Activated CD8-positive, alpha-beta memory T cell treated with anti-CD3 and anti-CD28 coated beads, Interleukin-2, amount 10 ng/mL, durations not matched to agents 7 days and 5 days (primary cell): Measurements from ENCODE around the gene PRSS12. TPM values are rescaled to one million over a fixed set of nuclear protein-coding genes. Genes with fewer than 3 reads are reported as not detected.
"Not testable (repeated sequence)": the region's sequence is repeated elsewhere in the genome, so short reads cannot be mapped to it uniquely, and the experiment has no call there.

Experiments used
- ATAC-seq: fragments of 150-1000 bp; cut with Tn5 transposase; one replicate; pipeline ENCODE4 v1.10.0; 2021; ENCODE audit warnings: moderate library complexity
- CTCF ChIA-PET: fragments of 350-600 bp; sonication (Branson Sonifier 250); formaldehyde crosslinking; loops from one replicate; lab custom pipeline; 2021; ENCODE audit warnings: antibody characterized with exemption; lab: Charles Lee
- DNase-seq: peaks from one replicate; pipeline ENCODE4 v3.0.0-alpha.2; 2020
- H3K27ac Mint-ChIP-seq: one replicate; pipeline ENCODE4 v1.8.0; 2021; ENCODE audit warnings: mild to moderate bottlenecking, mixed read lengths
- H3K27me3 Mint-ChIP-seq: one replicate; pipeline ENCODE4 v1.8.0; 2021; ENCODE audit warnings: mixed read lengths
- H3K36me3 Mint-ChIP-seq: one replicate; pipeline ENCODE4 v1.8.0; 2021; ENCODE audit warnings: mild to moderate bottlenecking, mixed read lengths
- H3K4me1 Mint-ChIP-seq: one replicate; pipeline ENCODE4 v1.8.0; 2021; ENCODE audit warnings: mixed read lengths
- H3K4me3 Mint-ChIP-seq: one replicate; pipeline ENCODE4 v1.8.0; 2021; ENCODE audit warnings: mild to moderate bottlenecking, moderate library complexity, mixed read lengths
- H3K9me3 Mint-ChIP-seq: one replicate; pipeline ENCODE4 v1.8.0; 2022; ENCODE audit warnings: low read depth, mixed read lengths
- total RNA-seq, 2 experiments: library from RNA; stranded (reverse); gene quantifications; one replicate each; pipeline ENCODE4 v1.2.3, GENCODE V29; 2021

PRSS12 gene
- total RNA-seq, 2 experiments from 2014 or later: not detected

DNA sequence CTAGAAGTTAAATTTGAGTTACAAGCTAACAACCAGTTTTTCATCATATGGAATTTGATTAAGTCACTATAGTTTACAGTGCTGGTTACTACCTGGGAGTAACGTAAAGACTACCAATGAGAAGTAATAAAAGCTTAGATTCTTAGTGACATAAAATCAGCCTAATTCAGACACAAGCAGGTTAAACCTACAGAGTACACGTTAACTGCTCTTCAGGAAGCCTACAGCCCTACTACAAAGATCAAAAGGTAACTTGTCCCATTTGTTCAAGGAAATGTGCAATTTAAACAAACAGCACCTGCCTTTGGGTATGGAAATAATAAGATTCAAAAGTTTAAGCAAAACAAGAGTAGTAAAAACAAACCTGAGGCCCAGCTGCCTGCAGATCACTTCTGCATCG lies 21.5 kb downstream of the PRSS12 start:
- Mint-ChIP-seq H3K4me1 (no peaks in the 10 kb centered on the region), H3K36me3 (no peaks in the 10 kb centered on the region), H3K9me3 (no peaks in the 10 kb centered on the region), H3K4me3 (no peak overlapping the region), H3K27me3 (no peaks in the 10 kb centered on the region), H3K27ac (no peak overlapping the region)
- CTCF ChIA-PET: no interaction called here
- ATAC-seq (no peak), DNase-seq (no peak)

DNA sequence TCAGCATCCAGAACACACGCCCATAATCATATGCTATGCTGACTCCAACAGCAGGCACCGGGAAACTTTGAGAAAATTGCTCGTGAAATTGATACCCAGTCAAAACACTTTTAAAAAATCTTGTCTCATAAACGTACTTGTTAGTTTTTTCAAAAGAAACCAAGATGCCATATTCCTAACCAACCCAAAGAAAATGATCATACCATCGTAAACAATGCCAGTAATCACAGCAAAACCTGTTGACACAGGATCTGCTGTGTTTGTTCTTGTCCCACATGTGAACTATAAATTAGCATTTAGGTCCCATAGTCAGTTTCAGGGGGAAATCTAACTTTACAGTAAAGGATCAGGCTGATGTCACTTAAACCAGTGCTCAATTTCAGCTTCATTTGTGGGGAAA lies 23.0 kb downstream of the PRSS12 start:
- Mint-ChIP-seq H3K27ac (no peak overlapping the region), H3K36me3 (no peaks in the 10 kb centered on the region)
- ATAC-seq: no peak

DNA sequence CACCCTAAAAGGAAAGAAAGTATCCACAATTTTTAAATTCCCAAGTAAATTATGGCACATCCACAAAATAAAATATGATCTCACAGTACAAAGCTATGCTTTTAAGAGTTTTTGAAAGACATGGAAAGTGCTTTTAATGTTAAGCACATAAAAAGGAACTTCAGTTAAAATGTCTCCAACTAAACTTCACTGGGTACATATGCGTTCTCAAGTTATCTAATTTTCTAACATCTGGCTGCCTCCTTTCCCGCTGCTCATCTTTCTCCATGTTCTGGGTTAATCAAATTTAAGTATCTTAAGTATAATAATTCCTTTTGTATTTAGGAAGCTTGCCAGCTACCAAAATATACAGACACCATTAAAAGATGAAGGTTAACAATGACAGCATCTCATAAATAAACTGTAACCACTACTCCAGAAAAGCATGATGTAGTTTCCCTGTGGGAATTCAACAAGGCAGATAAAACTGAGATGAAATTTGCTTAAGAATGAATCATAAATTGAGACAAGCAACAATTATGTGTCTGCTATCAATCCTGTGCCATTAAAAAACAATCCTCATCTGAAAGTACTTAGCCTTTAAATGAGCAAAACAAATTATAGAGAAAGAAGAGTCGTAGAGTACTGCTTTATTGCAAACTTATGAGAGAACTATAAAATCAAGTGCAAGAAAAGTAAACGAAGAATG lies 25.1 kb downstream of the PRSS12 start:
- H3K9me3 Mint-ChIP-seq: no peaks in the 10 kb centered on the region
- CTCF ChIA-PET: no interaction called here

More for the DNA sequence above, 23.0 kb downstream of the PRSS12 start:
- Mint-ChIP-seq H3K4me1 (no peaks in the 10 kb centered on the region), H3K4me3 (no peak overlapping the region), H3K9me3 (no peaks in the 10 kb centered on the region), H3K27me3 (peaks cover 4% of the 10 kb centered on the region)
- no peak for DNase-seq
- CTCF ChIA-PET: no interaction called here

DNA sequence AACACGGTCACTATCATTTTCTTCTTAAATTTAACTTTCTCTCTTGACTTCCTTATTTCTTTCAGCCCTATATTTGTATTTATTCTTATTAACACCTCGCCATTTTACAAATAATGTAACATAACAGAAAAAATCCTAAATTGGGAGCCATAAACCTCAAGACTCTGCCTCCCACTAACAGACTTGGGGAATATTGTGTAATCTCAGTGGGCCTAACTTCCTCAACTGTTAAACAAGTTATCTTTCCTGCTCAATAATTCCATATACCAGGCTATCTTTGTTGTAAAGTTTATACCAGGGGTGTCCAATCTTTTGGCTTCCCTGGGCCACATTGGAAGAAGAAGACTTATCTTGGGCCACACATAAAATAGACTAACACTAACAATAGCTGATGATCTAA lies 26.2 kb downstream of the PRSS12 start:
- H3K36me3 Mint-ChIP-seq: no peaks in the 10 kb centered on the region
- ATAC-seq (no peak), DNase-seq (no peak)
- no peak overlapping the region for H3K4me3 Mint-ChIP-seq
- H3K27me3 Mint-ChIP-seq: peaks cover 12% of the 10 kb centered on the region
- H3K27ac Mint-ChIP-seq: no peak overlapping the region
- CTCF ChIA-PET: no interaction called here
- no peaks in the 10 kb centered on the region for H3K9me3 Mint-ChIP-seq
- no peaks in the 10 kb centered on the region for H3K4me1 Mint-ChIP-seq

More for the DNA sequence above, 25.1 kb downstream of the PRSS12 start:
- Mint-ChIP-seq H3K27me3 (peaks cover 12% of the 10 kb centered on the region), H3K27ac (no peak overlapping the region), H3K36me3 (no peaks in the 10 kb centered on the region), H3K4me1 (no peaks in the 10 kb centered on the region), H3K4me3 (no peak overlapping the region)
- DNase-seq: no peak
- ATAC-seq: no peak

DNA sequence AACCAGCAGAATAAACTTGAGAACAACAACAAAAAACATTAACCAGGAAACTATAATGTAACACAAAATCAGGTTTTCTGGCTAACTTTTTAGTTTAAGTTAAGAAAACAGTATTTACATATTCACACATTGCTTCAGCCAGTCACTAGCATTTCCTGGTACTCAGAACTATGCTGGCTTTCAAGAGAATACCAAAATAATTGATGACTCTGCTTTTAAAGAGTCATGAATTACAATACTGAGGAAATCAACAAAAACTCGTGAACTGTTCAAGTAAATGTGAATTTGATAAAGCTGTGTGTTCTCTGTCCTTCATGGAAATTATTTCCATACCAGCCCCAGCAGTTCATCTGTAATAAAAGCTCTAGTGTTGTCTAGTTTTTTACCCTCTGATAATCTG lies 27.4 kb downstream of the PRSS12 start:
- Mint-ChIP-seq H3K36me3 (no peaks in the 10 kb centered on the region), H3K9me3 (no peaks in the 10 kb centered on the region), H3K4me3 (no peak overlapping the region), H3K27me3 (peaks cover 20% of the 10 kb centered on the region), H3K27ac (no peak overlapping the region), H3K4me1 (no peaks in the 10 kb centered on the region)
- DNase-seq (no peak), ATAC-seq (no peak)
- CTCF ChIA-PET: no interaction called here

DNA sequence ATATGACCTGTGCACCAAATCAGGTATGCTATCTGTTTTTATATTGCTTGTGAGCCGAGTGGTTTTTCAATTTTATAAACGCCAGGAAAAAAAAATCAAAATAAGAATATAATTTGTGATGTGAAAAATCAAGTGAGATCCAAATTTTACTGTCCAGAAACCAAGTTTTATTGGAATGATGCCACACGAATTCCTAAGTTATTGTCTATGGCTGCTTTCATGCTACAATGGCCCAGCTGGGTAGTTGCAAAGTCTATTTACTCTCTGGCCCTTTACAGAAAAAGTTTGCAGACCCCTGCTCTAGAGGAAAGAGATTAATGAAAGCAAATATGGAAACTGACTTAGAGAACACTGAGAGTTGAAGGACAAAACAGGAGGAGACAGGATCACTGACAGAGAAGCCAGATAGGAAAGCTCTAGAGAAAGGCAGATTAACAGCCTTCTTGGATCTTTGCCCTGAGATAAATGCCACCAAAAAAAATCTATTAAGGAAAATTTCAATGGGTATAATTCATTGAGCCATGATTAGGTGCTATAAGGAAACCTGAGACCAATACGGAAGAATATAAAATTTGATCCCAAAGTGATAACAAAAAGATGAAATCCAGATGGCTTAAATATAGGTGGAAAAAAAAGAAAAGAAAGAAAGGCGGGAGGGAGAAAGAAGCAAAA lies 29.8 kb downstream of the PRSS12 start:
- Mint-ChIP-seq H3K27ac (no peak overlapping the region), H3K36me3 (no peaks in the 10 kb centered on the region), H3K4me3 (no peak overlapping the region), H3K9me3 (no peaks in the 10 kb centered on the region), H3K27me3 (peaks cover 25% of the 10 kb centered on the region), H3K4me1 (no peaks in the 10 kb centered on the region)
- no peak for DNase-seq
- CTCF ChIA-PET: no interaction called here
- no peak for ATAC-seq

DNA sequence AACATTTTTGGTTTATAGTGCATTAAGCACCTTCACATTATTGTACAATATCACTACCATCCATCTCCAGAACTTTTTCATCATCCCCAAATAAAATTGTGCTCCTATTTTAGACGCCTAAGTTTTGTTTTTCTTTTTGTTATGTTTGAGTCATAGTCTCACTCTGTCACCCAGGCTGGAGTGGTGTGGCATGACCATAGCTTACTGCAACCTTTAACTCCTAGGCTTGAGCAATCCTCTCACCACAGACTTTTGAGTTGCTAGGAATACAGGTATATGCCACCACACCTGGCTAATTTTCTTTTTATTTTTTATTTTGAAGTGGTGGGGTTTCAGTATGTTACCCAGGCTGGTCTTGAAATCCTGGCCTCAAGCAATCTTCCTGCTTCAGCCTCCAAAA lies 33.9 kb downstream of the PRSS12 start:
- H3K27ac Mint-ChIP-seq: no peak overlapping the region
- CTCF ChIA-PET: no interaction called here
- H3K9me3 Mint-ChIP-seq: no peaks in the 10 kb centered on the region
- no peaks in the 10 kb centered on the region for H3K36me3 Mint-ChIP-seq
- no peak for ATAC-seq
- peaks cover 19% of the 10 kb centered on the region for H3K27me3 Mint-ChIP-seq
- H3K4me3 Mint-ChIP-seq: no peak overlapping the region
- no peak for DNase-seq
- H3K4me1 Mint-ChIP-seq: no peaks in the 10 kb centered on the region

DNA sequence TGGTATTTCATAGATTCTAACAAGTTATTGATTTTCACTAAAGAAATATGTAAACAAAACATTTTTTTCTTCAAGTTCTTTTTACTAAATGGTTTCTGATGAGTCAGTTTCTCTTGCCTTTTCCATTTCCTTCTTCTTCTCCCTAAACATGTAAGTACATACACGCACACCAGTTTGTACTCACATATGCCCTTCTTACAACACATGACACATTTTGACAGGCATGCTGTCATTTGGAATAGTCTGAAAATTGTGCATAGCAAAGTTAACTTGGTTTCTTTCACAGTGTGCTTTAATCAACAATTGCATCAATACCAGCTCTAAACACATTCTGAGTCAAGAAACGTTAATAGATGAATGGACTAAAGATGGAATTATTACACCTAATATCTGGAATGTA lies 35.1 kb downstream of the PRSS12 start:
- Mint-ChIP-seq H3K27ac (no peak overlapping the region), H3K9me3 (no peaks in the 10 kb centered on the region), H3K36me3 (no peaks in the 10 kb centered on the region), H3K27me3 (peaks cover 13% of the 10 kb centered on the region), H3K4me3 (no peak overlapping the region), H3K4me1 (no peaks in the 10 kb centered on the region)
- no peak for DNase-seq
- no peak for ATAC-seq
- CTCF ChIA-PET: no interaction called here

DNA sequence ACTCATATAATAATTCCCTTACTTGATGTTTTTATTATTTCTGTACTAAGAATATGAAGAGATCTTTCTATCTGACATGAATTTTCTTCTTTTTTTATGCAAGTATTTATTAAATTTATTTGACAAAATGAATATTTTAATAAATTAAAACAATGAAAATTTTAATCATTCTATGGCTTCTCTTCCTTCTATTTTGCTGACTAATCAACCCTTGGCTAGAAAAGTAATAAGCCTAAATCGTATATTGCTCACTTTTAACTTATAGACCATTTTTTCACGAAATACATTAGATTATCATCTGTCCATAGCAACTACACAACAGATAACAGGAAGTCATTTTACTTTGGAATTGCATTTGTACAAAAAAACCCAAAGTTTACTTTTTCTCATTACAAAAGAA lies 38.6 kb downstream of the PRSS12 start:
- CTCF ChIA-PET: no interaction called here
- ATAC-seq: no peak
- H3K9me3 Mint-ChIP-seq: no peaks in the 10 kb centered on the region
- no peak for DNase-seq
- no peak overlapping the region for H3K4me3 Mint-ChIP-seq
- H3K36me3 Mint-ChIP-seq: no peaks in the 10 kb centered on the region
- H3K27me3 Mint-ChIP-seq: no peaks in the 10 kb centered on the region
- H3K4me1 Mint-ChIP-seq: no peaks in the 10 kb centered on the region
- H3K27ac Mint-ChIP-seq: no peak overlapping the region

DNA sequence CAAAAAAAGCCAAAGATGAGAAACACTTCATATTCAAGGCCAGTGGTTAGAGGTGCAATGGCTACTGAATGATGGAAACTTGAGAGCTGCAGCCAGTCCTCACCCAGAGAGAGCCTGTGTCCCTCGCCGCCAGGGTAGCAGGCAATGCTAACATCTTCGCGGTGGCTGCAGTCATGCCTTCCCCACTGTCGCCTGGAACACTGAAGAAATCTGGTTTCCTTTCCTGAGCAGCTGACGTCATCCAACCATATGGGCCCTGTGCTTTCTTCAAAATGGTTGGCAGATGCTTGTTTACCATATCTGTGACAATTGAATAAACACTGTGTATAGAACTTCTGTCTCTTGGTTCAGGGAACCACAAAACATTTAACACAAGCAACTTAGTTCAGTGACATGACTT lies 39.7 kb downstream of the PRSS12 start:
- Mint-ChIP-seq H3K27me3 (peaks cover 4% of the 10 kb centered on the region), H3K4me1 (no peaks in the 10 kb centered on the region), H3K27ac (no peak overlapping the region), H3K36me3 (no peaks in the 10 kb centered on the region), H3K4me3 (no peak overlapping the region), H3K9me3 (no peaks in the 10 kb centered on the region)
- DNase-seq: no peak
- CTCF ChIA-PET: no interaction called here
- ATAC-seq: no peak

DNA sequence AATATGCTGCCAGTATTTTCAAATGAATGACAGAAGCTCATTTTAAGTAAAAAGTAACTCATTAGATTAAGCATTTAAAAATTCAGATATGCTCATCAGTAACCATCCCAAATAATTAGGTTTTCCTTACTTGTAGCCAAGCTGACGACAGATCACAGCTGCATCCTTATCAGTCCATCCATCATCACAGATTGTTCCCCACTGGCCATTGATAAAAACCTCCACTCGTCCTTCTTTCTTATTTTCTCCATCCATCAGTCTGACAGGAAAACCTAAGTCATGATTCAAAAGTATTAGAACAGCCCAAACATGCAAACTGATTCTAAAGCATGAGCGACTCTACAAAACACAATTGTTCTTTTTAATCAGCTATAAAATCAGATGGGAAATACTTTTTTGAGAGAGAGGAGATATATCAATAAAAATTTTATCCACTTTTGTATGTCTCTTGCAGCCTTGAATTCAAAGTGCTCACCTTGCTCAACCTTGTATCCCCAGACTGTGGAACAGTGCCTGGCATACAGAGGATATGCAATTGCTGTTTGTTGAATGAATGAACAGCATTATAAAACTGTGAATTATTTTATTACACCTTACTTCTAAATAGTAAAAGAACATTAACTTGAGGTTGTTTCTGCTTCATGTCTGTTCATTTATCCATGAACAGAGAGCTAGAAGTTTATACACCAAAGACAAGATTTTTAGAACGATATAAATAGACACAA lies 44.3 kb downstream of the PRSS12 start:
- Mint-ChIP-seq H3K4me1 (no peaks in the 10 kb centered on the region), H3K27me3 (peaks cover 23% of the 10 kb centered on the region), H3K9me3 (no peaks in the 10 kb centered on the region), H3K27ac (no peak overlapping the region), H3K36me3 (no peaks in the 10 kb centered on the region), H3K4me3 (no peak overlapping the region)
- ATAC-seq (no peak), DNase-seq (no peak)
- CTCF ChIA-PET: interaction anchor here (1.4 kb wide), 1 partner anchor 45 kb away, joined by 4 read pairs; no protein-coding TSS in a partner anchor

DNA sequence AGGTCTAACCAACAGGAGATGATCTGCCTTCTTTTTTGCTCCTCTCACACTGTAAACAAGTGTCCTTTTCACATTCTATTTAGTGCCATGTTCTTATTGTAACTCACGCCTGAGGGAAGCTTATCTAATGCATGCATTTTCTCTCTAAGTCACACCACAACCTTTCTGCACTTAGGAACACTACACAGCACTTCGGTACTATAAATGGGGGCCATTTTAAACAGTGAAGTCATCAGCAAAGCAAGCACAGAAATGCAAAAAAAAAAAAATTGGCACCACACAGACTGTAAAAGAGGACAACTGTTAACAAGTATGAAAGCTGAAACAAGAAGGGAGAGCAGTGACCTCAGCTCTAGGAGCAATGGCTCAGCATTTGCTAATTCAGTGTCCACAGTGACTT lies 45.2 kb downstream of the PRSS12 start:
- H3K4me1 Mint-ChIP-seq: no peaks in the 10 kb centered on the region
- H3K27ac Mint-ChIP-seq: no peak overlapping the region
- H3K4me3 Mint-ChIP-seq: no peak overlapping the region
- H3K27me3 Mint-ChIP-seq: peaks cover 28% of the 10 kb centered on the region
- ATAC-seq: no peak
- no peaks in the 10 kb centered on the region for H3K36me3 Mint-ChIP-seq
- CTCF ChIA-PET: interaction anchor here (1.4 kb wide), 1 partner anchor 46 kb away, joined by 4 read pairs; no protein-coding TSS in a partner anchor
- DNase-seq: no peak
- H3K9me3 Mint-ChIP-seq: no peaks in the 10 kb centered on the region

DNA sequence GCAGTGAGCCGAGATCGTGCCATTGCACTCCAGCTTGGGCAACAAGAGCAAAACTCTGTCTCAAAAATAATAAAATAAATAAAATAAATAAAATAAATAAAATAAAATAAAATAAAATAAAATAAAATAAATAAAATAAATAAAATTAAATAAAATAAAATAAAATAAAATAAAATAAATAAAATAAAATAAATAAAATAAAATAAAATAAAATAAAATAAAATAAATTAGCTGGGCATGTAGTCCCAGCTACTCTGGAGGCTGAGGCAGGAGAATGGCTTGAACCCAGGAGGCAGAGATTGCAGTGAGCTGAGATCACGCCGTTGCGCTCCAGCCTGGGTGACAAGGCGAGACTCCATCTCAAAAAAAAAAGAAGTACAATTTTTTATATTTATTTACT lies 53.2 kb downstream of the PRSS12 start:
- not testable (repeated sequence) for H3K4me1 Mint-ChIP-seq, ATAC-seq, H3K4me3 Mint-ChIP-seq, H3K9me3 Mint-ChIP-seq, H3K27ac Mint-ChIP-seq, H3K36me3 Mint-ChIP-seq, DNase-seq
- CTCF ChIA-PET: interaction anchor here (1.5 kb wide), 1 partner anchor 54 kb away, joined by 3 read pairs; the partner anchor contains the start of gene PRSS12
- H3K27me3 Mint-ChIP-seq: peaks cover 11% of the 10 kb centered on the region

DNA sequence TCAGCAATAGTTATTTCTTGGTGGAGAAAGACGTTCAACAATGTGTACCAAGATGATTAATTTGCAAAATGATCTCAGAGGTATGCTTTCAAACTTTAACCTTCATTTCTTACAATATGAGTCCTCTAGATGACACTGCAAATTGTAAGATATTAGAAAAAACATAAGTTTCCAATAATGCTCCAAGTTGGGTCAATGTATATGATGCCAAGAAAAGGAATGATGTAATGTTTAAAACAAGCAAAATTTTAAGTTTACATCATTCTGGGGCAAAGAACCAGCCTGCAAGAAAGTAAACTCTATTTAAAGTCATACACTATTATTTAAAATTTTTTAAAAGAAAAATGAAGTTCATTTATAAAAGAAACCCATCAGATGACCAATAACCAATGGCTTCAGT lies 56.1 kb downstream of the PRSS12 start:
- no peak for ATAC-seq
- no peak overlapping the region for H3K4me3 Mint-ChIP-seq
- H3K27ac Mint-ChIP-seq: no peak overlapping the region
- DNase-seq: no peak
- H3K4me1 Mint-ChIP-seq: no peaks in the 10 kb centered on the region
- H3K27me3 Mint-ChIP-seq: peaks cover 6% of the 10 kb centered on the region
- no peaks in the 10 kb centered on the region for H3K36me3 Mint-ChIP-seq
- H3K9me3 Mint-ChIP-seq: no peaks in the 10 kb centered on the region
- CTCF ChIA-PET: no interaction called here
